PC-9 (cell line): ENCODE measurements around the gene CDC42EP1.

Source experiments
- CTCF ChIP-seq: fragments of 200-600 bp; sonication (generic); conservative IDR thresholded peaks from 2 replicates; pipeline ENCODE4 v1.6.1; 2017; ENCODE audit warnings: mixed run types, antibody characterized with exemption, mild to moderate bottlenecking, moderate library complexity
- EZH2 ChIP-seq: fragments of 200-600 bp; sonication (generic); IDR thresholded peaks from 2 replicates; pipeline ENCODE4 v1.8.0; 2017; ENCODE audit warnings: antibody characterized with exemption, low read depth

GRCh38 chr22:37561212-37562048 lies 1.1 kb downstream of the CDC42EP1 start:
- TF ChIP-seq CTCF: peak; percentile 98
- no peak for TF ChIP-seq EZH2
